GM23338 (cell line): ENCODE measurements around the gene MAGOHB. TPM values are rescaled to one million over a fixed set of nuclear protein-coding genes. Genes with fewer than 3 reads are reported as not detected.

Experiments used
- ATAC-seq: fragments of 200-7000 bp; cut with Tn5 transposase; 3 replicates; pipeline ENCODE4 v1.9.1; 2020
- DNase-seq: peaks from one replicate; pipeline ENCODE4 v3.0.0-alpha.2; 2015; ENCODE audit warnings: low spot score
- H2AFZ ChIP-seq: fragments of 200-600 bp; sonication (generic); 2 replicates; pipeline ENCODE4 v1.8.0; 2016; ENCODE audit warnings: antibody characterized with exemption, mild to moderate bottlenecking, moderate library complexity
- H3F3A ChIP-seq: fragments of 200-600 bp; sonication (generic); replicated peaks from 2 replicates; pipeline ENCODE4 v1.8.0; 2017; ENCODE audit warnings: antibody characterized with exemption, mixed run types, low read depth
- H3K27ac ChIP-seq: fragments of 200-600 bp; sonication (generic); 2 replicates; pipeline ENCODE4 v1.6.1; 2016; ENCODE audit warnings: low read depth
- H3K27me3 ChIP-seq: fragments of 200-600 bp; sonication (generic); 2 replicates; pipeline ENCODE4 v1.8.0; 2016; ENCODE audit warnings: mild to moderate bottlenecking, mixed run types, moderate library complexity; ENCODE audit not compliant: insufficient read depth
- H3K36me3 ChIP-seq: fragments of 200-600 bp; sonication (generic); 2 replicates; pipeline ENCODE4 v1.8.0; 2016; ENCODE audit warnings: mild to moderate bottlenecking; ENCODE audit not compliant: insufficient read depth
- H3K4me1 ChIP-seq: fragments of 200-600 bp; sonication (generic); 2 replicates; pipeline ENCODE4 v1.8.0; 2016; ENCODE audit warnings: mild to moderate bottlenecking, moderate library complexity; ENCODE audit not compliant: insufficient read depth
- H3K4me2 ChIP-seq: fragments of 200-600 bp; sonication (generic); 2 replicates; pipeline ENCODE4 v1.7.1; 2017; ENCODE audit warnings: mixed run types
- H3K4me3 ChIP-seq: fragments of 200-600 bp; sonication (generic); 2 replicates; pipeline ENCODE4 v1.6.1; 2016; ENCODE audit warnings: mixed run types
- H3K79me2 ChIP-seq: fragments of 200-600 bp; sonication (generic); replicated peaks from 2 replicates; pipeline ENCODE4 v1.8.0; 2017; ENCODE audit warnings: mild to moderate bottlenecking; ENCODE audit not compliant: insufficient read depth
- H3K9me2 ChIP-seq: fragments of 200-600 bp; sonication (generic); 2 replicates; pipeline ENCODE4 v1.8.0; 2017; ENCODE audit not compliant: insufficient read depth
- H4K20me1 ChIP-seq: fragments of 200-600 bp; sonication (generic); replicated peaks from 2 replicates; pipeline ENCODE4 v1.8.0; 2017; ENCODE audit warnings: mild to moderate bottlenecking; ENCODE audit not compliant: insufficient read depth
- H3K27ac Mint-ChIP-seq: 2 replicates; pipeline ENCODE4 v1.8.0; 2020; ENCODE audit warnings: inconsistent platforms, mild to moderate bottlenecking, moderate library complexity, mixed read lengths
- H3K27me3 Mint-ChIP-seq: 3 replicates; pipeline ENCODE4 v1.8.0; 2022; ENCODE audit warnings: low read depth, mild to moderate bottlenecking, moderate library complexity, mixed read lengths, inconsistent platforms; ENCODE audit not compliant: insufficient read depth, poor library complexity
- H3K36me3 Mint-ChIP-seq: 3 replicates; pipeline ENCODE4 v1.8.0; 2021; ENCODE audit warnings: low read depth, mild to moderate bottlenecking, inconsistent platforms, moderate library complexity, mixed read lengths
- H3K4me1 Mint-ChIP-seq: 3 replicates; pipeline ENCODE4 v1.8.0; 2020; ENCODE audit warnings: mild to moderate bottlenecking, inconsistent platforms, mixed read lengths
- H3K4me3 Mint-ChIP-seq: 3 replicates; pipeline ENCODE4 v1.8.0; 2021; ENCODE audit warnings: moderate library complexity, mild to moderate bottlenecking, inconsistent platforms, mixed read lengths
- H3K9me3 Mint-ChIP-seq: 3 replicates; pipeline ENCODE4 v1.8.0; 2020; ENCODE audit warnings: moderate library complexity, mild to moderate bottlenecking, inconsistent platforms, mixed read lengths
- CREB1 ChIP-seq: fragments of 250-450 bp; sonication (Bioruptor Pico); IDR thresholded peaks from 2 replicates; pipeline ENCODE4 v1.5.0; 2020; ENCODE audit warnings: low read depth, mild to moderate bottlenecking, moderate library complexity
- CTCF ChIP-seq, 2 experiments: fragments of 200-600 bp in 1 of 2; sonication (generic) in 1 of 2; conservative IDR thresholded peaks; 2 replicates each; pipeline versions ENCODE4 v1.5.1 to v1.6.1; 2016 to 2017; ENCODE audit warnings: antibody characterized with exemption in 2 of 2, low read depth in 2 of 2, mild to moderate bottlenecking in 2 of 2, moderate library complexity in 1 of 2
- EZH2phosphoT487 ChIP-seq: fragments of 200-600 bp; sonication (generic); IDR thresholded peaks from one replicate; pipeline ENCODE4 v1.8.1; 2018; ENCODE audit warnings: antibody characterized with exemption; ENCODE audit not compliant: unreplicated experiment
- JUNB ChIP-seq: IDR thresholded peaks from one replicate; pipeline ENCODE4 v1.6.1; 2016; ENCODE audit warnings: antibody characterized with exemption; ENCODE audit not compliant: unreplicated experiment
- NANOG ChIP-seq: IDR thresholded peaks from 2 replicates; pipeline ENCODE4 v1.6.1; 2016; ENCODE audit warnings: antibody characterized with exemption, borderline replicate concordance
- POLR2AphosphoS5 ChIP-seq: IDR thresholded peaks from 2 replicates; pipeline ENCODE4 v1.6.1; 2016; ENCODE audit warnings: antibody characterized with exemption, low read depth
- STAT1 ChIP-seq: IDR thresholded peaks from one replicate; pipeline ENCODE4 v1.6.1; 2016; ENCODE audit warnings: antibody characterized with exemption; ENCODE audit not compliant: unreplicated experiment
- ZNF331 ChIP-seq: fragments of 250-450 bp; sonication (Bioruptor Pico); IDR thresholded peaks from 2 replicates; pipeline ENCODE4 v1.5.0; 2020; ENCODE audit warnings: low read depth, mild to moderate bottlenecking, moderate library complexity
- ZNF462 ChIP-seq: fragments of 250-450 bp; sonication (Bioruptor Pico); IDR thresholded peaks from 2 replicates; pipeline ENCODE4 v1.5.0; 2020; ENCODE audit warnings: mild to moderate bottlenecking, moderate library complexity
- polyA plus RNA-seq: library from polyadenylated mRNA; unstranded; fragments of >200 nt; fragmentation: Nextera tagmentation; extraction: Ambion mirVana; gene quantifications from 2 replicates; pipeline ENCODE4 v1.2.1, GENCODE V29; 2016
- total RNA-seq: library from RNA; depleted of rRNA; stranded (reverse); fragments of >200 nt; shearing (Covaris generic); gene quantifications from 2 replicates; pipeline ENCODE4 v1.2.3, GENCODE V29; 2014

MAGOHB gene
- total and polyA plus RNA-seq, 2 experiments from 2014 or later: 38.5 to 175 TPM

GRCh38 chr12:10607885-10608458 lies 5.4 kb downstream of the MAGOHB start:
- peaks cover 69% of the 10 kb centered on the region for H3K36me3 Mint-ChIP-seq
- no peak overlapping the region for H3K4me2 ChIP-seq

GRCh38 chr12:10601860-10602259 lies 11.5 kb downstream of the MAGOHB start:
- Histone ChIP-seq H3K4me2 (no peak overlapping the region), H3K4me1 (no peaks in the 10 kb centered on the region), H4K20me1 (no peaks in the 10 kb centered on the region), H3K79me2 (no peaks in the 10 kb centered on the region), H3K36me3 (peaks cover 6% of the 10 kb centered on the region; the same call in 1 of the 2 replicates), H3K4me3 (no peak overlapping the region), H3K27ac (no peak overlapping the region), H3F3A (no peaks in the 10 kb centered on the region), H3K9me2 (no peaks in the 10 kb centered on the region), H2AFZ (no peak overlapping the region), H3K27me3 (no peaks in the 10 kb centered on the region)
- Mint-ChIP-seq H3K4me3 (no peak overlapping the region), H3K36me3 (peaks cover 20% of the 10 kb centered on the region; the same call in 2 of the 3 replicates), H3K27me3 (no peaks in the 10 kb centered on the region), H3K9me3 (no peaks in the 10 kb centered on the region), H3K27ac (no peak overlapping the region), H3K4me1 (no peaks in the 10 kb centered on the region)
- no peak for DNase-seq
- ATAC-seq: no peak
- TF ChIP-seq EZH2phosphoT487 (no peak), JUNB (no peak), ZNF462 (CRISPR knock-in tag) (no peak), CTCF (conservative IDR thresholded peaks at IDR 0.05; ENCODE audit: low read depth in 2 of 2) (no peak), CREB1 (CRISPR knock-in tag) (no peak), ZNF331 (no peak), NANOG (no peak), POLR2AphosphoS5 (no peak)

More at GRCh38 chr12:10607885-10608458, 5.4 kb downstream of the MAGOHB start:
- no peaks in the 10 kb centered on the region; the same call in 1 of the 2 replicates for H4K20me1 ChIP-seq
- H3K79me2 ChIP-seq: peaks cover 23% of the 10 kb centered on the region
- H3K4me3 Mint-ChIP-seq: no peak overlapping the region
- H3K27ac Mint-ChIP-seq: no peak overlapping the region
- no peaks in the 10 kb centered on the region for H3K27me3 Mint-ChIP-seq
- peaks cover 29% of the 10 kb centered on the region; the same call in 1 of the 2 replicates for H3K36me3 ChIP-seq
- no peaks in the 10 kb centered on the region for H3K9me3 Mint-ChIP-seq
- no peaks in the 10 kb centered on the region for H3K27me3 ChIP-seq
- H3K4me1 ChIP-seq: 0 out of 2 replicates have a peak, but pooled peaks cover 4% of the 10 kb centered on the region
- H3K27ac ChIP-seq: no peak overlapping the region
- peak; percentile 59 for DNase-seq
- H3K9me2 ChIP-seq: no peaks in the 10 kb centered on the region
- no peak overlapping the region for H2AFZ ChIP-seq
- no peaks in the 10 kb centered on the region for H3F3A ChIP-seq
- TF ChIP-seq STAT1 (no peak), CTCF (conservative IDR thresholded peaks at IDR 0.05; ENCODE audit: low read depth in 2 of 2) (peak; percentile 31 to 48)
- H3K4me3 ChIP-seq: no peak overlapping the region
- no peak for ATAC-seq
- peaks cover 5% of the 10 kb centered on the region; the same call in 1 of the 3 replicates for H3K4me1 Mint-ChIP-seq
